SK-N-SH (cell line): ENCODE results near the gene SUCLG2. TPM values are rescaled to one million over a fixed set of nuclear protein-coding genes. Genes with fewer than 3 reads are reported as not detected.

Source experiments
- CTCF ChIA-PET: fragments of 300-600, 350-600 bp; formaldehyde crosslinking; extraction: SDS; loops from one replicate; lab custom pipeline; 2021; lab: Yijun Ruan, JAX
- POLR2A ChIA-PET: fragments of 350-600 bp; sonication (Branson Sonifier 250); formaldehyde crosslinking; extraction: SDS; loops from one replicate; lab custom pipeline; 2020; ENCODE audit warnings: antibody characterized with exemption, inconsistent platforms; lab: Yijun Ruan, JAX
- DNase-seq: peaks from one replicate; pipeline ENCODE4 v3.0.0; 2012
- H2AFZ ChIP-seq: fragments of 200-600 bp; sonication (generic); 2 replicates; pipeline ENCODE4 v1.8.1; 2016; ENCODE audit warnings: antibody characterized with exemption, mild to moderate bottlenecking, low read depth
- H3F3A ChIP-seq: fragments of 200-600 bp; sonication (generic); replicated peaks from 2 replicates; pipeline ENCODE3; 2016; ENCODE audit warnings: antibody characterized with exemption, mild to moderate bottlenecking; ENCODE audit not compliant: insufficient read depth
- H3K27ac ChIP-seq, 2 experiments: fragments of 200-500 bp in 1 of 2; fragments of 200-600 bp in 1 of 2; sonication (Bioruptor generic) in 1 of 2; sonication (generic), shearing (Covaris generic) in 1 of 2; 2 replicates each; pipeline versions ENCODE4 v1.5.1 to v1.6.1; 2014 to 2016; ENCODE audit warnings: low read depth in 2 of 2, inconsistent platforms in 1 of 2, low read length in 1 of 2, mild to moderate bottlenecking in 1 of 2, mixed read lengths in 1 of 2
- H3K27me3 ChIP-seq: fragments of 200-600 bp; sonication (generic), shearing (Covaris generic); 2 replicates; pipeline ENCODE4 v1.6.1; 2016; ENCODE audit warnings: mixed run types; ENCODE audit not compliant: insufficient read depth
- H3K36me3 ChIP-seq, 2 experiments: fragments of 200-500 bp in 1 of 2; fragments of 200-600 bp in 1 of 2; sonication (Bioruptor generic) in 1 of 2; sonication (generic) in 1 of 2; replicated peaks in 1 of 2; 2 replicates each; pipeline versions ENCODE3 to v1.5.1; 2014 to 2016; ENCODE audit warnings: low read length in 1 of 2, mild to moderate bottlenecking in 1 of 2; ENCODE audit not compliant: insufficient read depth in 2 of 2, control insufficient read depth in 1 of 2
- H3K4me1 ChIP-seq, 2 experiments: fragments of 200-500 bp in 1 of 2; fragments of 200-600 bp in 1 of 2; sonication (Bioruptor generic) in 1 of 2; sonication (generic), shearing (Covaris generic) in 1 of 2; 2 replicates each; pipeline versions ENCODE4 v1.5.1 to v1.6.1; 2014 to 2016; ENCODE audit warnings: low read depth in 1 of 2, low read length in 1 of 2, mixed run types in 1 of 2; ENCODE audit not compliant: insufficient read depth in 2 of 2, control insufficient read depth in 1 of 2
- H3K4me2 ChIP-seq: fragments of 200-600 bp; sonication (generic), shearing (Covaris generic); 2 replicates; pipeline ENCODE4 v1.6.1; 2017; ENCODE audit warnings: mixed run types
- H3K4me3 ChIP-seq, 2 experiments: fragments of 200-500 bp in 1 of 2; fragments of 200-600 bp in 1 of 2; sonication (Bioruptor generic) in 1 of 2; sonication (generic), shearing (Covaris generic) in 1 of 2; 2 replicates each; pipeline versions ENCODE4 v1.5.1 to v1.8.1; 2014 to 2016; ENCODE audit warnings: low read depth in 2 of 2, inconsistent platforms in 1 of 2, low read length in 1 of 2, mild to moderate bottlenecking in 1 of 2, mixed read lengths in 1 of 2, moderate library complexity in 1 of 2
- H3K79me2 ChIP-seq: fragments of 200-600 bp; sonication (generic); 2 replicates; pipeline ENCODE4 v1.8.1; 2017; ENCODE audit warnings: mild to moderate bottlenecking; ENCODE audit not compliant: insufficient read depth
- H3K9ac ChIP-seq: fragments of 200-600 bp; sonication (generic); 2 replicates; pipeline ENCODE4 v1.6.1; 2017; ENCODE audit warnings: mixed run types
- H3K9me2 ChIP-seq: fragments of 200-600 bp; sonication (generic); 2 replicates; pipeline ENCODE4 v1.6.1; 2017; ENCODE audit warnings: mixed run types
- H3K9me3 ChIP-seq: fragments of 200-600 bp; sonication (generic); 2 replicates; pipeline ENCODE4 v1.6.1; 2017; ENCODE audit warnings: mixed run types, mild to moderate bottlenecking, moderate library complexity
- H4K20me1 ChIP-seq: fragments of 200-600 bp; sonication (generic); 2 replicates; pipeline ENCODE4 v1.6.1; 2017; ENCODE audit warnings: mild to moderate bottlenecking, mixed run types; ENCODE audit not compliant: insufficient read depth
- CHD2 ChIP-seq: fragments of 150-350 bp; IDR thresholded peaks from 2 replicates; pipeline ENCODE4 v1.6.1; 2018; ENCODE audit warnings: low read length; ENCODE audit not compliant: partially characterized antibody
- ELF1 ChIP-seq: IDR thresholded peaks from 2 replicates; pipeline ENCODE4 v1.4.0; 2012
- FOSL2 ChIP-seq: IDR thresholded peaks from 2 replicates; pipeline ENCODE4 v1.4.0; 2012; ENCODE audit warnings: low read depth, mild to moderate bottlenecking, moderate library complexity, borderline replicate concordance
- JUND ChIP-seq: IDR thresholded peaks from 2 replicates; pipeline ENCODE4 v1.4.0; 2012
- MEF2A ChIP-seq: IDR thresholded peaks from 2 replicates; pipeline ENCODE4 v1.4.0; 2012; ENCODE audit warnings: low read depth, borderline replicate concordance
- NFIC ChIP-seq: IDR thresholded peaks from 2 replicates; pipeline ENCODE4 v1.4.0; 2012; ENCODE audit warnings: borderline replicate concordance
- NRF1 ChIP-seq: IDR thresholded peaks from 2 replicates; pipeline ENCODE4 v1.6.1; 2012; ENCODE audit warnings: low read depth, mild to moderate bottlenecking, low read length
- RCOR1 ChIP-seq: fragments of 150-350 bp; IDR thresholded peaks from 2 replicates; pipeline ENCODE4 v1.6.1; 2017; ENCODE audit warnings: antibody characterized with exemption, low read length
- RXRA ChIP-seq: IDR thresholded peaks from 2 replicates; pipeline ENCODE4 v1.4.0; 2012; ENCODE audit warnings: low read depth, mild to moderate bottlenecking, borderline replicate concordance
- SIN3A ChIP-seq: IDR thresholded peaks from 2 replicates; pipeline ENCODE4 v1.6.1; 2012; ENCODE audit warnings: low read depth, mild to moderate bottlenecking, low read length, moderate library complexity, borderline replicate concordance
- SMC3 ChIP-seq: IDR thresholded peaks from 2 replicates; pipeline ENCODE4 v1.6.1; 2012; ENCODE audit warnings: low read depth, low read length, improper control_type of control experiment
- TCF12 ChIP-seq: IDR thresholded peaks from 2 replicates; pipeline ENCODE4 v1.4.0; 2012
- TEAD4 ChIP-seq: IDR thresholded peaks from 2 replicates; pipeline ENCODE4 v1.4.0; 2012; ENCODE audit warnings: mild to moderate bottlenecking, borderline replicate concordance; ENCODE audit not compliant: insufficient read depth
- WGBS: methylation state at CpG from one replicate; pipeline ENCODE4 v1.1.6; 2017; ENCODE audit warnings: low lambda C conversion rate; 5-methylcytosine and 5-hydroxymethylcytosine counted together
- polyA plus RNA-seq, 3 experiments: library from polyadenylated mRNA; depleted of rRNA; stranded (reverse); fragments of >200 nt; gene quantifications; 2 replicates each; pipeline ENCODE4 v1.2.3, GENCODE V29; 2012
- TF ChIP-seq, protein P1 (sequence below): fragments of 200-600 bp; sonication (generic); IDR thresholded peaks from 2 replicates; pipeline ENCODE4 v1.6.1; 2017; ENCODE audit warnings: antibody characterized with exemption, mild to moderate bottlenecking, moderate library complexity
- TF ChIP-seq, protein P2 (sequence below): fragments of 150-350 bp; IDR thresholded peaks from 2 replicates; pipeline ENCODE4 v1.6.1; 2016; ENCODE audit warnings: mild to moderate bottlenecking, low read depth, low read length
- TF ChIP-seq, protein P3 (sequence below): IDR thresholded peaks from 2 replicates; pipeline ENCODE4 v1.4.0; 2012; ENCODE audit warnings: low read depth, borderline replicate concordance
- TF ChIP-seq, protein P4 (sequence below): IDR thresholded peaks from 2 replicates; pipeline ENCODE4 v1.6.1; 2012; ENCODE audit warnings: mild to moderate bottlenecking, low read depth, low read length, moderate library complexity

Gene SUCLG2
- polyA plus RNA-seq, 1 of the 3 experiments (the other 2 are of a cell fraction) = 20.2 TPM

DNA sequence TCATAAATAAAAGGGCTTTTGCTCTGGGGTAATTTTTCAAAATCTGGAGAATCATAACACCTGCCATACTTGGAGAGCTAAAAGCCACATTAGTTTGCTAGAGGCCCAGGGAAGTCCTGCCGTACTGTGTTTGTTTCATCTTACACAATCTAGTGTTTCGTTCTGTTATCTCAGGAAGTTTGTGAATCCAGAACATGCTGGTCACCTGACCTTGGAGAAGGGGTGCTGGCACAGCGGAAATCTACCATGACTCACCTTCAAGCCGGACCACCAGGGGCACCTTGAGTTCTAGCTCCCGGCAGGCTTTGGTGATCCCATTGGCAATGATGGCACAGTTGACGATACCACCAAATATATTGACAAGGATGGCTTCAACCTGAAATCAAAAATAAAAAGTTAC is 253.9 kb downstream of the SUCLG2 start (continued):
- TF ChIP-seq, protein P1, sequence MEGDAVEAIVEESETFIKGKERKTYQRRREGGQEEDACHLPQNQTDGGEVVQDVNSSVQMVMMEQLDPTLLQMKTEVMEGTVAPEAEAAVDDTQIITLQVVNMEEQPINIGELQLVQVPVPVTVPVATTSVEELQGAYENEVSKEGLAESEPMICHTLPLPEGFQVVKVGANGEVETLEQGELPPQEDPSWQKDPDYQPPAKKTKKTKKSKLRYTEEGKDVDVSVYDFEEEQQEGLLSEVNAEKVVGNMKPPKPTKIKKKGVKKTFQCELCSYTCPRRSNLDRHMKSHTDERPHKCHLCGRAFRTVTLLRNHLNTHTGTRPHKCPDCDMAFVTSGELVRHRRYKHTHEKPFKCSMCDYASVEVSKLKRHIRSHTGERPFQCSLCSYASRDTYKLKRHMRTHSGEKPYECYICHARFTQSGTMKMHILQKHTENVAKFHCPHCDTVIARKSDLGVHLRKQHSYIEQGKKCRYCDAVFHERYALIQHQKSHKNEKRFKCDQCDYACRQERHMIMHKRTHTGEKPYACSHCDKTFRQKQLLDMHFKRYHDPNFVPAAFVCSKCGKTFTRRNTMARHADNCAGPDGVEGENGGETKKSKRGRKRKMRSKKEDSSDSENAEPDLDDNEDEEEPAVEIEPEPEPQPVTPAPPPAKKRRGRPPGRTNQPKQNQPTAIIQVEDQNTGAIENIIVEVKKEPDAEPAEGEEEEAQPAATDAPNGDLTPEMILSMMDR = no peak
- TF ChIP-seq, protein P2, sequence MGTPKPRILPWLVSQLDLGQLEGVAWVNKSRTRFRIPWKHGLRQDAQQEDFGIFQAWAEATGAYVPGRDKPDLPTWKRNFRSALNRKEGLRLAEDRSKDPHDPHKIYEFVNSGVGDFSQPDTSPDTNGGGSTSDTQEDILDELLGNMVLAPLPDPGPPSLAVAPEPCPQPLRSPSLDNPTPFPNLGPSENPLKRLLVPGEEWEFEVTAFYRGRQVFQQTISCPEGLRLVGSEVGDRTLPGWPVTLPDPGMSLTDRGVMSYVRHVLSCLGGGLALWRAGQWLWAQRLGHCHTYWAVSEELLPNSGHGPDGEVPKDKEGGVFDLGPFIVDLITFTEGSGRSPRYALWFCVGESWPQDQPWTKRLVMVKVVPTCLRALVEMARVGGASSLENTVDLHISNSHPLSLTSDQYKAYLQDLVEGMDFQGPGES = no peak
- TF ChIP-seq SIN3A = no peak

DNA sequence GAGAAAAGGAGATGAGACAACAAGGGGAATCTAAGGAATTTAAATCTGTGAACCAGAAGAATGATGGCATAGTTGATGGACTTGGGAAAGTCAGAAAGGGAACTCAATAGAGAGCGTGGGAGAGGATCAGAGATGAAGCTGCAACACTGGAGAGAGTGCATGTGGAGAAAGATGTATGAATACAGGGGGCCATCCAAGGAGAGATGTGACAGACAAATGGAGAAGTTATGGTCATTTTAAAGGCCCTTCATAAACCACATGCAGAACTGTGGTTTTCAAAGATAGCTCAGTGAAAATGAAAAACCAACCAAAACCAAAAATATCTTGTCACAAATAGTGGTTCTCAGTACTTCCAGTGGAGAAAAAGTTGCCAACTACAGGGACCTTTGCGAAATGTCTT is 265.2 kb downstream of the SUCLG2 start:
- 94% methylated on average over 2 of the region's 2 CpGs for WGBS
- Histone ChIP-seq H3K4me3 (no peak overlapping the region), H2AFZ (no peak overlapping the region), H3K4me1 (no peaks in the 10 kb centered on the region), H3K9me2 (no peaks in the 10 kb centered on the region), H3K27me3 (no peaks in the 10 kb centered on the region), H3K9me3 (no peaks in the 10 kb centered on the region), H3K4me2 (no peak overlapping the region), H3K36me3 (peaks cover 0 to 5% of the 10 kb centered on the region in 2 experiments), H3K27ac (no peak overlapping the region), H3K9ac (no peak overlapping the region), H4K20me1 (no peaks in the 10 kb centered on the region), H3F3A (no peaks in the 10 kb centered on the region), H3K79me2 (no peaks in the 10 kb centered on the region)
- DNase-seq = no peak
- CTCF ChIA-PET = interaction anchor here (2.2 kb wide), 1 partner anchor 401 kb away, joined by 6 read pairs; no protein-coding TSS in a partner anchor
- no peak for TF ChIP-seq SMC3
- no peak for TF ChIP-seq CHD2
- TF ChIP-seq NFIC = no peak
- TF ChIP-seq TEAD4 = no peak
- no peak for TF ChIP-seq MEF2A
- TF ChIP-seq ELF1 = no peak
- no peak for TF ChIP-seq SIN3A
- POLR2A ChIA-PET = no interaction called here

DNA sequence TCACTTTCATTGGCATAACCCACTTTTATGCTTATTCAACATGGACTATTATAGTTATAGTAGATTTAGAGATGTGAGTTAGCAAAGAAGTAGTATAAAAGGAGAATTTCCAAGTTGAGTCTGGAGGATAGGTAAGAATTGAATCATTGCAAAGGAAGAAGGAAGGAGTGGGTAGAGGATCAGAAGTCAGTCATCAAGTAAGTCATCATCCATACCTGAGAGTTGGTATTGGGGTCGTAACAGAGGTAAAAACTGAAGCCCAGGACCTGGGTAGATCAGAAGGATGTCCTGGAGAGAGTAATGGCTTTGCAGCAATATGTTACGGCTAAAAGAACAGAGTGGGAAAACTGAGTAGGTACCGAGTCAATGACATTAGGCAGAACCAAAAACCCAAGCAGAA is 265.7 kb downstream of the SUCLG2 start:
- H4K20me1 ChIP-seq = no peaks in the 10 kb centered on the region
- no peak overlapping the region for H2AFZ ChIP-seq
- no peak for TF ChIP-seq RXRA
- TF ChIP-seq, protein P3, sequence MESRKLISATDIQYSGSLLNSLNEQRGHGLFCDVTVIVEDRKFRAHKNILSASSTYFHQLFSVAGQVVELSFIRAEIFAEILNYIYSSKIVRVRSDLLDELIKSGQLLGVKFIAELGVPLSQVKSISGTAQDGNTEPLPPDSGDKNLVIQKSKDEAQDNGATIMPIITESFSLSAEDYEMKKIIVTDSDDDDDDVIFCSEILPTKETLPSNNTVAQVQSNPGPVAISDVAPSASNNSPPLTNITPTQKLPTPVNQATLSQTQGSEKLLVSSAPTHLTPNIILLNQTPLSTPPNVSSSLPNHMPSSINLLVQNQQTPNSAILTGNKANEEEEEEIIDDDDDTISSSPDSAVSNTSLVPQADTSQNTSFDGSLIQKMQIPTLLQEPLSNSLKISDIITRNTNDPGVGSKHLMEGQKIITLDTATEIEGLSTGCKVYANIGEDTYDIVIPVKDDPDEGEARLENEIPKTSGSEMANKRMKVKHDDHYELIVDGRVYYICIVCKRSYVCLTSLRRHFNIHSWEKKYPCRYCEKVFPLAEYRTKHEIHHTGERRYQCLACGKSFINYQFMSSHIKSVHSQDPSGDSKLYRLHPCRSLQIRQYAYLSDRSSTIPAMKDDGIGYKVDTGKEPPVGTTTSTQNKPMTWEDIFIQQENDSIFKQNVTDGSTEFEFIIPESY = no peak
- no peak for TF ChIP-seq RCOR1
- no peak for TF ChIP-seq NRF1
- TF ChIP-seq SMC3 = no peak
- TF ChIP-seq JUND = no peak
- no peak for TF ChIP-seq TCF12
- TF ChIP-seq FOSL2 = no peak
- TF ChIP-seq, protein P4, sequence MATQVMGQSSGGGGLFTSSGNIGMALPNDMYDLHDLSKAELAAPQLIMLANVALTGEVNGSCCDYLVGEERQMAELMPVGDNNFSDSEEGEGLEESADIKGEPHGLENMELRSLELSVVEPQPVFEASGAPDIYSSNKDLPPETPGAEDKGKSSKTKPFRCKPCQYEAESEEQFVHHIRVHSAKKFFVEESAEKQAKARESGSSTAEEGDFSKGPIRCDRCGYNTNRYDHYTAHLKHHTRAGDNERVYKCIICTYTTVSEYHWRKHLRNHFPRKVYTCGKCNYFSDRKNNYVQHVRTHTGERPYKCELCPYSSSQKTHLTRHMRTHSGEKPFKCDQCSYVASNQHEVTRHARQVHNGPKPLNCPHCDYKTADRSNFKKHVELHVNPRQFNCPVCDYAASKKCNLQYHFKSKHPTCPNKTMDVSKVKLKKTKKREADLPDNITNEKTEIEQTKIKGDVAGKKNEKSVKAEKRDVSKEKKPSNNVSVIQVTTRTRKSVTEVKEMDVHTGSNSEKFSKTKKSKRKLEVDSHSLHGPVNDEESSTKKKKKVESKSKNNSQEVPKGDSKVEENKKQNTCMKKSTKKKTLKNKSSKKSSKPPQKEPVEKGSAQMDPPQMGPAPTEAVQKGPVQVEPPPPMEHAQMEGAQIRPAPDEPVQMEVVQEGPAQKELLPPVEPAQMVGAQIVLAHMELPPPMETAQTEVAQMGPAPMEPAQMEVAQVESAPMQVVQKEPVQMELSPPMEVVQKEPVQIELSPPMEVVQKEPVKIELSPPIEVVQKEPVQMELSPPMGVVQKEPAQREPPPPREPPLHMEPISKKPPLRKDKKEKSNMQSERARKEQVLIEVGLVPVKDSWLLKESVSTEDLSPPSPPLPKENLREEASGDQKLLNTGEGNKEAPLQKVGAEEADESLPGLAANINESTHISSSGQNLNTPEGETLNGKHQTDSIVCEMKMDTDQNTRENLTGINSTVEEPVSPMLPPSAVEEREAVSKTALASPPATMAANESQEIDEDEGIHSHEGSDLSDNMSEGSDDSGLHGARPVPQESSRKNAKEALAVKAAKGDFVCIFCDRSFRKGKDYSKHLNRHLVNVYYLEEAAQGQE = no peak
- TF ChIP-seq SIN3A = no peak

More for the DNA sequence above, 265.7 kb downstream of the SUCLG2 start:
- no peak overlapping the region for H3K4me3 ChIP-seq
- no peaks in the 10 kb centered on the region for H3F3A ChIP-seq
- H3K9me2 ChIP-seq = no peaks in the 10 kb centered on the region
- CTCF ChIA-PET = interaction anchor here (12.0 kb wide), 1 partner anchor 402 kb away, joined by 159 read pairs; no protein-coding TSS in a partner anchor
- H3K9ac ChIP-seq = no peak overlapping the region
- H3K4me2 ChIP-seq = no peak overlapping the region
- H3K27ac ChIP-seq = no peak overlapping the region
- H3K36me3 ChIP-seq = peaks cover 0 to 5% of the 10 kb centered on the region in 2 experiments
- POLR2A ChIA-PET = no interaction called here
- no peaks in the 10 kb centered on the region for H3K79me2 ChIP-seq
- 98% methylated on average over 3 of the region's 3 CpGs for WGBS
- H3K4me1 ChIP-seq = no peaks in the 10 kb centered on the region
- DNase-seq = no peak
- no peaks in the 10 kb centered on the region for H3K27me3 ChIP-seq
- no peaks in the 10 kb centered on the region for H3K9me3 ChIP-seq
